Psoas muscle (tissue), 8 donors: Measurements from ENCODE around the gene SLC7A6OS. TPM values are rescaled to one million over a fixed set of nuclear protein-coding genes. Genes with fewer than 3 reads are reported as not detected.

Experiments
- ATAC-seq, 4 donors: fragments of 200-7000 bp; cut with Tn5 transposase; one replicate each; pipeline ENCODE4 v1.9.1; 2020; ENCODE audit warnings: moderate library complexity in 3 of 4, mild to moderate bottlenecking in 2 of 4
- DNase-seq, 2 donors: peaks; one replicate each; pipeline ENCODE4 v3.0.0-alpha.2; 2020
- H3K27ac ChIP-seq: fragments of 200-600 bp; one replicate; pipeline ENCODE4 v1.8.0; 2022
- H3K27me3 ChIP-seq, 3 donors: fragments of 200-600 bp in 1 of 3; one replicate each; pipeline versions ENCODE4 v1.6.1 to v1.8.0; 2013 to 2022; ENCODE audit warnings: low read length in 2 of 3, mild to moderate bottlenecking in 2 of 3, moderate library complexity in 1 of 3; ENCODE audit not compliant: insufficient read depth in 3 of 3
- H3K36me3 ChIP-seq, 2 donors: fragments of 200-600 bp in 1 of 2; one replicate each; pipeline versions ENCODE4 v1.6.1 to v1.8.0; 2013 to 2022; ENCODE audit warnings: low read depth in 1 of 2, mild to moderate bottlenecking in 1 of 2, moderate library complexity in 1 of 2; ENCODE audit not compliant: insufficient read depth in 1 of 2
- H3K4me1 ChIP-seq: fragments of 200-600 bp; one replicate; pipeline ENCODE4 v1.8.0; 2022
- H3K4me3 ChIP-seq: fragments of 200-600 bp; one replicate; pipeline ENCODE4 v1.8.0; 2022; ENCODE audit warnings: mild to moderate bottlenecking
- H3K9me3 ChIP-seq: fragments of 200-600 bp; one replicate; pipeline ENCODE4 v1.8.0; 2022
- CTCF ChIP-seq: fragments of 200-600 bp; IDR thresholded peaks from one replicate; pipeline ENCODE4 v1.8.0; 2022; ENCODE audit warnings: antibody characterized with exemption
- WGBS, 3 donors: extraction: QIAGEN DNeasy Blood & Tissue Kit; methylation state at CpG; one replicate each; pipeline versions ENCODE4 v1.1.6 to v1.1.7; 2013; 5-methylcytosine and 5-hydroxymethylcytosine counted together
- intact Hi-C, 2 donors: fragments of 100-400 bp; cut with DNase I; formaldehyde crosslinking; loops; one replicate each; pipeline versions ENCODE4 v1.11.0 to v1.14.2; 2022
- polyA plus RNA-seq, 3 donors: library from polyadenylated mRNA; stranded (reverse); fragments of 200-250 nt; gene quantifications; one replicate each; pipeline ENCODE4 v1.2.3, GENCODE V29; 2013
- total RNA-seq, 4 donors: library from RNA; stranded (reverse); fragmentation: NEBNext Ultra II Directional in 2 of 4; extraction: Animal tissue kit (Norgen Biotek cat#: 25700) in 2 of 4; gene quantifications; one replicate each; pipeline versions ENCODE4 v1.2.1 to v1.2.4, GENCODE V29; 2021 to 2023
- donor health status: healthy with polysubstance abuse.
- donor health status: DM: no; HTN: no; CAD: no; lungs with moderate emphysema.
- donor health status: Bipolar disorder and iron deficiency.
- donor health status: healthy.
- donor health status: DM: yes; HTN: yes; CAD: no.
- donor health status: DM: no; HTN: no; CAD: no.
- donor health status: DM: no; HTN: no; CAD: no.
- donor health status: DM: yes; HTN: yes; CAD: no.

SLC7A6OS gene
- total and polyA plus RNA-seq, 7 donors: 5.8 to 16.3 (median 9.5) TPM

DNA sequence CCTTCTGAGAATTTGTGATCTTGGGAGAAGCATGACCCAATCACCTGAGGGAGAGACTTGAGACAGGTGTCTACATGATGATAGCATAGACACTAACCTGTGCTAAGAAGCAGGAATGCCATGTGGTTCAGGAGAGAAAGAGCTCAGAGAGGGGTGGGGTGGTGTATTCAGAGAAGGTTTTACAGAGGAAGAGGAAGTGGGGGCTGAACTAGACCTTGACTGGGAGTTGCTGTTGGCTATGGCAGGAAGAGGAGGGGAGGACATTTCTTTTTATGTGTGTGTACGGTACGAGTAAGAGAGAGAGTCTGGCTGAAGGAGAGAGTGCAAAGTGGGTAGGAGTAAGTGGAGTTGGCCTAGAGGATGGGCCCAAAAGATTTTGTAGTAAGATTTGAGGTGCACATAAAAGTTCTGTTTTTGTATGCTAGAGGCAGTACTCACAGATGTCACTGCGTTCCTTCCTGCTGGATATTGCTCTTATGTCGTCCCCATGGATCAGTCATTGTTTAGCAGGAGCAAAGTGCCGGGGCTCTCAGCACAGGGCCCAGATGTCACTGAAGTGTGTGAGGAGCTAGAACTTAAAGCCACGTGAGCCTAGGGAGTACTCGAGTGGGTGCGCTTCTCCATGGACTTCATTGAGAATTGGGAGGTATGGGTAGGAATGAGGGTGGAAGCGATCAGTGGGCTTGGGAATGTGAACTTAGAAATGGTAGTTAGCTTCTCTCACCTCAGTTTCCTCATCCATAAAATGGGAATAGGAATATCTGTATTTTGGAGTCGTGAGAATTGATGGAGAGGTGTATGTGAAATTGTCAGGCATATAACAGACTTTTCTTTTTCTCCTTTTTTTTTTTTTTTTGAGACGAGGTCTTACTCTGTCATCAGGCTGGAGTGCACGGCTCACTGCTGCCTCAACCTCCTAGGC, 24.3 kb downstream of the SLC7A6OS start:
- Histone ChIP-seq H3K4me3 (peak overlapping the region; percentile 2), H3K4me1 (peaks cover 88% of the 10 kb centered on the region)

GRCh38 chr16:68285683-68286082, 25.1 kb downstream of the SLC7A6OS start:
- ATAC-seq (no peak), DNase-seq (no peak)
- intact Hi-C loops: no loop called here
- peaks cover 93% of the 10 kb centered on the region for H3K4me1 ChIP-seq
- no peaks in the 10 kb centered on the region for H3K9me3 ChIP-seq
- H3K27ac ChIP-seq: peak overlapping the region; percentile 91
- H3K36me3 ChIP-seq: peaks cover 3 to 89% of the 10 kb centered on the region in 2 donors
- WGBS, 3 donors: 89 to 97% (median 93%) methylated on average over 3 of the region's 3 CpGs
- TF ChIP-seq CTCF: no peak
- H3K27me3 ChIP-seq: no peaks in the 10 kb centered on the region
- peak overlapping the region; percentile 18 for H3K4me3 ChIP-seq

More for the DNA sequence above, 24.3 kb downstream of the SLC7A6OS start:
- ATAC-seq (no peak), DNase-seq (no peak)
- WGBS, 3 donors: 70 to 83% (median 82%) methylated on average over 11 to 12 of the region's 12 CpGs
- H3K27me3 ChIP-seq: no peaks in the 10 kb centered on the region
- H3K9me3 ChIP-seq: no peaks in the 10 kb centered on the region
- intact Hi-C loops: no loop called here
- TF ChIP-seq CTCF: no peak
- H3K36me3 ChIP-seq: peaks cover 4 to 90% of the 10 kb centered on the region in 2 donors
- peak overlapping the region; percentile 91 for H3K27ac ChIP-seq

GRCh38 chr16:68284847-68285246, 25.9 kb downstream of the SLC7A6OS start:
- 59 to 80% (median 78%) methylated on average over 5 of the region's 5 CpGs for WGBS, 3 donors
- H3K4me3 ChIP-seq: peak overlapping the region; percentile 18
- ATAC-seq (no peak), DNase-seq (no peak)
- intact Hi-C loops: no loop called here
- peaks cover 97% of the 10 kb centered on the region for H3K4me1 ChIP-seq
- peaks cover 0 to 87% of the 10 kb centered on the region in 2 donors for H3K36me3 ChIP-seq
- H3K27ac ChIP-seq: peak overlapping the region; percentile 91
- no peak for TF ChIP-seq CTCF
- no peaks in the 10 kb centered on the region for H3K9me3 ChIP-seq
- H3K27me3 ChIP-seq: no peaks in the 10 kb centered on the region

DNA sequence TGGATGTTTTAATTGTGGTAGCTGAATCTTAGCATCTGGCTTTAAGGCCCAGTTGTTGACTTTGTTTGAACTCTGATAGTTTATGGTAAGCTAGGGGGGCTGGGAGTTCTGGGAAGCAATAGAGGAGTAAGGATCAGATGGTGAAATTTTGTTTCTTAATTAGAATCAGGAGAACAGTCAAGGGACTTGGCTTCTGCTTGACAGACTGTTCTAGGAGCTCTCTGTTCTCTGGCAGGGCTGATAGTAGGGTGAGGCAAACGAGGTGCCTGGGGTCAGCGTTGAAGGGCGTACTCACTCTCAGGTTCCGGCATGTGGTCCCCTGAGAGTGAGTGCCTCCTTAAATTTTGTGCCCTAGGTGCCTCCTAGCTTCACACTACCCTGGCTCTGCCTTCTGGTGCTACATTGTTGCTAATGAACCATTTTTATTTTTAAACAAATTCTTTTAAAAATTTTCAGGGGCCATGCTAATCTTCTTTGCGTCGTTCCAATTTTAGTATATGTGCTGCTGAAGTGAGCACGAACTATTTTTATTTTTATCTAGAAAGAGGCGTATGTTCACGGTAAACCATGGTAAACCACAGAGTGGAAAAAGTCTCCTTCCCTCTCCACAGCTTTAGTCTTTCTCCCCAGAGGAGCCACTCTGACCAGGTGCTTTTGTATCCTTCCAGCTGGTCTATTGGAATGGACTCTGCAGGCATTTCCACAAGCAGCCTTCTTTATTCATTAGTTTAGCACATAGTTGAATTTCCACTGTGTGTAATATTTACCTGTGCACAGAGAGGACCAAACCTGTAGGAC, 26.7 kb downstream of the SLC7A6OS start:
- ATAC-seq (peak; percentile 19 to 79 (median 76)), DNase-seq (peak; percentile 56 to 87)
- Histone ChIP-seq H3K36me3 (peaks cover 0 to 86% of the 10 kb centered on the region in 2 donors), H3K27ac (peak overlapping the region; percentile 91), H3K4me3 (peak overlapping the region; percentile 41), H3K4me1 (peaks cover 97% of the 10 kb centered on the region), H3K27me3 (no peaks in the 10 kb centered on the region), H3K9me3 (no peaks in the 10 kb centered on the region)
- TF ChIP-seq CTCF: no peak
- WGBS, 3 donors: 22 to 62% (median 45%) methylated on average over 9 of the region's 9 CpGs
- intact Hi-C loops: no loop called here
